CD4-positive, alpha-beta T cell (primary cell): Measurements from ENCODE around the gene TMEM174. TPM values are rescaled to one million over a fixed set of nuclear protein-coding genes. Genes with fewer than 3 reads are reported as not detected.

Experiments used
- ATAC-seq: fragments of 200-7000 bp; cut with Tn5 transposase; one replicate; pipeline ENCODE4 v1.10.0; 2022; ENCODE audit warnings: mild to moderate bottlenecking; ENCODE audit not compliant: poor library complexity
- CTCF ChIA-PET: fragments of 350-600 bp; sonication (Branson Sonifier 250); formaldehyde crosslinking; loops from one replicate; lab custom pipeline; 2021; ENCODE audit warnings: antibody characterized with exemption, inconsistent platforms; lab: Charles Lee
- POLR2A ChIA-PET: fragments of 350-600 bp; sonication (Branson Sonifier 250); formaldehyde crosslinking; loops from one replicate; lab custom pipeline; 2021; ENCODE audit warnings: antibody characterized with exemption, inconsistent platforms; lab: Charles Lee
- DNase-seq, 14 experiments: peaks; one replicate each; pipeline ENCODE4 v3.0.0-alpha.2; 2013 to 2020; ENCODE audit warnings: mixed read lengths in 2 of 14
- H3K27ac ChIP-seq, 2 donors: one replicate each; pipeline versions ENCODE4 v1.5.1 to v1.7.0; 2013; ENCODE audit warnings: low read length in 2 of 2, low read depth in 1 of 2, mild to moderate bottlenecking in 1 of 2
- H3K27me3 ChIP-seq, 2 experiments: 1 replicate in 1 of 2; 2 replicates in 1 of 2; pipeline versions ENCODE4 v1.6.1 to v1.7.0; 2013; ENCODE audit warnings: low read length in 2 of 2, control low read depth in 1 of 2, mild to moderate bottlenecking in 1 of 2, moderate library complexity in 1 of 2; ENCODE audit not compliant: insufficient read depth in 2 of 2, control insufficient read depth in 1 of 2
- H3K36me3 ChIP-seq: one replicate; pipeline ENCODE4 v1.6.1; 2013; ENCODE audit warnings: low read length, control low read depth; ENCODE audit not compliant: insufficient read depth
- H3K4me1 ChIP-seq: one replicate; pipeline ENCODE4 v1.6.1; 2013; ENCODE audit warnings: low read length, control low read depth; ENCODE audit not compliant: insufficient read depth
- H3K4me3 ChIP-seq: one replicate; pipeline ENCODE4 v1.5.1; 2013; ENCODE audit warnings: mild to moderate bottlenecking, low read length, moderate library complexity
- H3K9me3 ChIP-seq, 2 experiments: 1 replicate in 1 of 2; 2 replicates in 1 of 2; pipeline versions ENCODE4 v1.6.1 to v1.7.0; 2013; ENCODE audit warnings: low read length in 2 of 2, mild to moderate bottlenecking in 2 of 2, control low read depth in 1 of 2, moderate library complexity in 1 of 2; ENCODE audit not compliant: control insufficient read depth in 1 of 2, insufficient read depth in 1 of 2
- H3K27ac Mint-ChIP-seq: one replicate; pipeline ENCODE4 v1.8.0; 2020; ENCODE audit warnings: mixed read lengths
- H3K27me3 Mint-ChIP-seq: one replicate; pipeline ENCODE4 v1.8.0; 2021; ENCODE audit warnings: mixed read lengths
- H3K36me3 Mint-ChIP-seq: one replicate; pipeline ENCODE4 v1.8.0; 2021; ENCODE audit warnings: low read depth, mixed read lengths
- H3K4me1 Mint-ChIP-seq: one replicate; pipeline ENCODE4 v1.8.0; 2021; ENCODE audit warnings: low read depth, mixed read lengths
- H3K4me3 Mint-ChIP-seq: one replicate; pipeline ENCODE4 v1.8.0; 2020; ENCODE audit warnings: mild to moderate bottlenecking, mixed read lengths
- H3K9me3 Mint-ChIP-seq: one replicate; pipeline ENCODE4 v1.8.0; 2020; ENCODE audit warnings: mixed read lengths
- CTCF ChIP-seq: fragments of 200-600 bp; IDR thresholded peaks from one replicate; pipeline ENCODE4 v1.8.0; 2022; ENCODE audit warnings: antibody characterized with exemption, mild to moderate bottlenecking
- intact Hi-C, 2 experiments: fragments of 100-400 bp; cut with DNase I in 1 of 2; cut with micrococcal nuclease in 1 of 2; formaldehyde crosslinking; loops; one replicate each; pipeline versions ENCODE4 v1.15.1 to v1.9.0; 2023 to 2025; cut with DNase I, micrococcal nuclease
- total RNA-seq, 174 experiments: library from RNA in 2 of 174; stranded (reverse) in 2 of 174; gene quantifications; one replicate each; pipeline ENCODE4 v1.2.3 and lab custom pipeline; 2021 to 2026

The TMEM174 gene
- total RNA-seq, 2 experiments from 2014 or later: not detected

- no peak for TF ChIP-seq CTCF
- POLR2A ChIA-PET: no interaction called here
- H3K27me3 ChIP-seq: peaks cover 49 to 71% of the 10 kb centered on the region in 2 experiments
These were observed 18.6 kb upstream of the TMEM174 start for GRCh38 chr5:73154208-73155006.

DNA sequence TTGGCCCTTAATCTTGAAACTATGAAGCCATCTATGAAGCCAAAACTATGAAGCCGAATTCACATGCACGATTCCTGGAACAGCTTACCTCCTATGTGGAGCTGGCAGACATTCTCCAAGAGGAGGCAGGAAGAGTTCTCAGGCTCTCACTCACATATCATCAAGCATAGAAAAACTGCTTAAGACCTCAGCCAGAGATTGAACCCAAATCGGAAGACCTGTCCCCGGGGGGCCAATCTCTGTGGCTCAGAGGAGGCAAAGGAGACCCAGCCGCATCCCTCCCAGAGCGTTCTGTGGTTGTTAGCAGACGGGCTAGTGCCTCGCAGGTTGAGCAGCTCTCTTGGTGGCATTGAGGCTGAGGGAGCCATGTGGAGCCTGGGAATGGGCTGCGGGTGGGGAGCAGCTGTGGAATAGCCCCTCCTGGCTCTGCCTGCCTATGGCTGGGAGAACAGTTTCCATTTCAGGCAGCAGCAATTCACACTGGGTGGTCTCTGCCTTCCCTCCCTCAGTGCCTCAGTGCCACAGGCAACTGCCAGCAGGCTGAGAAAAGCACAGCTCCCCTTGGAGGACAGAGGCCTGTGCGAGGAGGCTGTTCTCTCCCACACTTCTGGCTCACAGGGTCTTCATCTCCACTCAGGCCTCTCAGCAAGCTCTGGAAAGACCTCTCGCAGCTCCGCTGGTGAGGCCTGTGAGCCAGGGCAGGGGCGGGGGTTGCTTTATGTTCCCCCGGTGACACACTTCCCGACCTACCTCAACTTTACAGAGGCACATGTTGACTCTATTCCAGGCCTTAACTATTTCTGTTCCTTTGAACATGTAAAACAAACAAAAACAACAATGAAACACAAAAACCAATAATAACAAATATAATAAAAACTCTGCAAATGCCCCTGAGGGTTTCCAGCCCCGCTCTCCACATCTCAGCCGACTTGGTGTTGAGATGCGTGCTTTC is 17.4 kb upstream of the TMEM174 start:
- Histone ChIP-seq H3K4me3 (no peak overlapping the region), H3K36me3 (no peaks in the 10 kb centered on the region), H3K9me3 (peaks cover 0 to 6% of the 10 kb centered on the region in 2 experiments), H3K27ac (no peak overlapping the region), H3K4me1 (peaks cover 11% of the 10 kb centered on the region), H3K27me3 (peaks cover 47 to 68% of the 10 kb centered on the region in 2 experiments)
- ATAC-seq: no peak
- peaks cover 25% of the 10 kb centered on the region for H3K4me1 Mint-ChIP-seq
- H3K4me3 Mint-ChIP-seq: no peak overlapping the region
- peaks cover 90% of the 10 kb centered on the region for H3K27me3 Mint-ChIP-seq
- POLR2A ChIA-PET: no interaction called here
- H3K36me3 Mint-ChIP-seq: no peaks in the 10 kb centered on the region
- H3K27ac Mint-ChIP-seq: no peak overlapping the region
- intact Hi-C loops: no loop called here
- no peak for DNase-seq
- no peak for TF ChIP-seq CTCF
- no peaks in the 10 kb centered on the region for H3K9me3 Mint-ChIP-seq
- CTCF ChIA-PET: no interaction called here

More at GRCh38 chr5:73154208-73155006, 18.6 kb upstream of the TMEM174 start:
- Mint-ChIP-seq H3K4me3 (no peak overlapping the region), H3K36me3 (no peaks in the 10 kb centered on the region), H3K27me3 (peaks cover 84% of the 10 kb centered on the region), H3K27ac (no peak overlapping the region), H3K4me1 (peaks cover 14% of the 10 kb centered on the region), H3K9me3 (no peaks in the 10 kb centered on the region)
- Histone ChIP-seq H3K36me3 (no peaks in the 10 kb centered on the region), H3K9me3 (peaks cover 0 to 6% of the 10 kb centered on the region in 2 experiments), H3K4me1 (peaks cover 4% of the 10 kb centered on the region), H3K4me3 (no peak overlapping the region), H3K27ac (no peak overlapping the region)
- intact Hi-C loops: no loop called here
- CTCF ChIA-PET: no interaction called here
- ATAC-seq (no peak), DNase-seq (no peak)

GRCh38 chr5:73157414-73158303 is 15.3 kb upstream of the TMEM174 start:
- ChIA-PET CTCF (no interaction called here), POLR2A (no interaction called here)
- H3K9me3 ChIP-seq: peaks cover 0 to 6% of the 10 kb centered on the region in 2 experiments
- H3K27me3 ChIP-seq: peaks cover 50 to 68% of the 10 kb centered on the region in 2 experiments
- Mint-ChIP-seq H3K36me3 (no peaks in the 10 kb centered on the region), H3K27ac (no peak overlapping the region), H3K27me3 (peaks cover 91% of the 10 kb centered on the region), H3K4me1 (peaks cover 36% of the 10 kb centered on the region), H3K9me3 (no peaks in the 10 kb centered on the region), H3K4me3 (no peak overlapping the region)
- ATAC-seq: no peak
- intact Hi-C loops: no loop called here
- no peak for TF ChIP-seq CTCF
- no peaks in the 10 kb centered on the region for H3K36me3 ChIP-seq
- no peak overlapping the region for H3K4me3 ChIP-seq
- peaks cover 15% of the 10 kb centered on the region for H3K4me1 ChIP-seq
- no peak for DNase-seq
- H3K27ac ChIP-seq: no peak overlapping the region
